GM19043 (cell line): ENCODE data around the gene CLDN14.
"Not testable (repeated sequence)": the region's sequence is repeated elsewhere in the genome, so short reads cannot be mapped to it uniquely, and the experiment has no call there.

Experiments used
- ATAC-seq: cut with Tn5 transposase; IDR thresholded peaks from one replicate; pipeline ENCODE4 v1.9.1; 2021; ENCODE audit warnings: low read depth; ENCODE audit not compliant: unreplicated experiment

The CLDN14 gene

DNA sequence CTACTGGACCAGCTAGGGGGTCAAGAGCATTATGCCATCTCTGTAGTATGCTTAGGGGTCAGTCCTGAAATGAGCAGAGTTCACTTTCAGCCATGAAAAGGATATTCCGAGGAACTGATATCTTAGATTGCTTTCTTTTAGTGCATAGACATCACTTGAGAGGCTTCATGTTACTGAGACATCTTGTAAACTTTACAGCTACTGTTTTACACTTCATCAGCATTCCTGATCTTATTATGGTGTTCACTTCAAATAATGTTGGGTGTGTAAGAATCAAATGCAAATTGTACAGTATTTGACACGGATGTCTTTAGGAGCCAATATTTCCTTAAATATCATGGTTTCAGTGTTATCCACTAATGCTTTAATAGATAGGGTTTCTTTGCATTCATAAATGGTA lies 22.4 kb upstream of the CLDN14 start:
- no peak for ATAC-seq

DNA sequence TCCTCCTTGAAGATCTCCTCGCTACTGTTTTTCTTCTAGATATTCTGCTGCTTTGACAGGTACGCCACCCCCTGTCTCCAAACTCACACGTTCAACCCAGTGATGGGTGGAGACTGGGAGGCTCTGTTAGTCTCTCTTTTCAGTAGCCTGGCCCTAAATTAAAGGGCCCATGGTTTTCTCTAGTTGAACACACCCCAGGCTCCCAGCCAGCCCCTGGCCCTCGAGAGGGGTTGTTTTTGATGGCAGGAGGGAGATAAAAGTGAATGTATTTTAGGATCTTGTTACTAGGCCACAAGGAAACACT lies 21.6 kb upstream of the CLDN14 start:
- ATAC-seq = no peak

DNA sequence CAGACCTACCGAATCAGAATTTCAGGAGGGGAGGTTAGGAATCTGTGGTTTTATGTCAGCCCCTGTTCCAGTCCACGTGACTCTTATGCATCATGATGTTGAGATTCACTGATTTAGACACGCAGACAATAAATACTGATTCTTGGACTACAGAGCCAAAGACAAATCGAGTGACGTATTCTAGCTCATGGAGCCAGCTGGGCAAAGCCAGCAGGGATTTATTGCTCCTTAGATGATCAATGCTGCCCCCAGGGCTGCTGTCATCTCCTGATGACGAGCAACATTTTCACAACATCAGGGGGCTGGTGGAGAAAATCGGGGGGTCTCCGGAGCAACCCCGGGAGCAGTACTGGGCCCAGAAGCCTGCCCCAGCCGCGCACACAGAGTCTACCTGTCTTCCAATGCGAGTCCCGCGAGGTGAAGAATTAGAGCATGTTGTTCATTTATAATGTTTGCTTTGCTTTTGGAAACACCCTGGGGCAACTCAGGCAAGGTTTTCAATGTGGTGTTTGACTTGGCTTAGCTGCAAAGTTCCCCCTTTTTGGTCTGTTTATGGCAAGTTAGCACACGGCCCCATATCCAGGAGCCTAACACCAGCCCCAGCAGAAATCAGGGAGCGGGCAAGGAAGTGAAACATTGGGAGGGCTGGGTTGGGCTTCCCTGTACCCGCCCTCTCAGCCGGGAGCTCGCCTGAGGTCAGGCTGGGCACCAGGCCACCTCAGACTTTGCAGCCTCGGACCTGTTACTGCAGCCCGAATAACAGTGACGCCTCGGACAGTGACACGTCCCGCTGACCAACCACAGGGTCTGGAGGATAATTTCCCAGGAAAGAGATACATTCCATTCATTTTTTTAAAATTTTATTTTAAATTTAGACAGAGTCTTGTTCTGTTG lies 19.9 kb upstream of the CLDN14 start:
- ATAC-seq = no peak

DNA sequence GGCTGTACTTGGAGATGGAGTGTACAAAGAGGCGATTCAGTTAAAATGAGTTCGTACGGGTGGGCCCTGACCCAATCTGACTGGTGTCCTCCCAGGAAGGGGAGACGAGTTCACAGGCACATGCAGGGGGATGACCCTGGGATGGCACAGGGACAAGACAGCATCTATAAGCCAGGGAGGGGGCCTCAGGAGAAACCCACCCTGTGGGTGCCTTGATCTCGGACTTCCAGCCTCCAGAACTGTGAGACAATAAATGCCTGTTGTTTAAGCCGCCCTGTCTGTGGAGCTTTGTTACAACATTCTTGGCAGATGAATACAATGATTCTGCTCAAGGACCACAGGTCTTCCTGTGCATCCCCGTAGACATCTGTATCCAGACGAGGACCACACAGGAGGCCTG lies 14.6 kb upstream of the CLDN14 start:
- no peak for ATAC-seq

DNA sequence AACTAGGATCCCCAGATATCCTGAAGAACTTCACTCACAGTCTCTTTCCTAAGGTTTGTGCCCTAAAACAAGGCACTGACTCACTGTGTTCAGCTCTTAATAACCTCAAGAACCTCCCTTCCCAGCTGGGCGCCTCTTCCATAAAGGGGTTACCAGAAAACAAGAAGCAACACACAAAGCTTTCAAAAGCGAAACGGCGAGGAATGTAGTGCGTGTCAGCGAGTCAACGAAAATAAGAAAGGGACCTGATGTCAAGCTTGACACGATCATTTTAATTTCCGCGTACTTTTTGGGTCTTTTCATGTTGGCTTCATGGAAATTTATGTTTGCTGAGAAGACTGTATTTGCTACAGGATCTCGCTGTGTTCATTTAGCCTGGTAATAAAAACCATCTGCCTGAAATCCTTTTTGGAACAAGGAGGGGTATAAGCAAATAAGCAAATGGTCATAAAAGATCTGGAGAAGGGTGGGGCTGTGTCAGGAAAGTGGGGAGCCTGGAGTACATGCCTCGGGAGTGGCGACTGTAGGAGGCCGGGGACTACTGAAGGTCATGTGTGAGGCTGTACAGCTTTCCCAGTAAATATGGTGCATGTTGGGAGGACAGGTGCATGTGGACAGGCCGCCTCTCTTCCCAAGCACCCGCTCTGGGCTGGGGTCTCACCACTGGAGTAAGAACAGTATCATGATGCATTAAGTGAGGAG lies 11.4 kb upstream of the CLDN14 start:
- no peak for ATAC-seq

DNA sequence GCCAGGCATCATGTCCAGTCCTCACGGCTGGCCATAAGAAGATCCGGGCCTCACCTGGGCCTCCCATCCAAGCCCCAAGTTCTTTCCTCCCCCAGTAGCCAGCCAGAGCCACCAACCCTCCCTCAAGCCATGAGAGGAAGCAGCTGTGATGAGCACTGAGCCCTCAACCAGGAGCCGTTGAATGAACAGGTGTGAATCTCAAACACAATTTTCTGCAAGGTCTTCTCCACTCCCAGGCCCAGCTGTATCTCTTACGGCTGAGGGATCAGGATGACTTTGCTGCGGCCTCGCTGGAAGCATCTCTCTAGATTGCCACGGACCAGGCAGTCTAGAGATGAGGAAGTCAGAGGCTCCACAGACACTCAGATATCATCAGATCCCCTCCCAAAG lies 9.8 kb upstream of the CLDN14 start:
- no peak for ATAC-seq

DNA sequence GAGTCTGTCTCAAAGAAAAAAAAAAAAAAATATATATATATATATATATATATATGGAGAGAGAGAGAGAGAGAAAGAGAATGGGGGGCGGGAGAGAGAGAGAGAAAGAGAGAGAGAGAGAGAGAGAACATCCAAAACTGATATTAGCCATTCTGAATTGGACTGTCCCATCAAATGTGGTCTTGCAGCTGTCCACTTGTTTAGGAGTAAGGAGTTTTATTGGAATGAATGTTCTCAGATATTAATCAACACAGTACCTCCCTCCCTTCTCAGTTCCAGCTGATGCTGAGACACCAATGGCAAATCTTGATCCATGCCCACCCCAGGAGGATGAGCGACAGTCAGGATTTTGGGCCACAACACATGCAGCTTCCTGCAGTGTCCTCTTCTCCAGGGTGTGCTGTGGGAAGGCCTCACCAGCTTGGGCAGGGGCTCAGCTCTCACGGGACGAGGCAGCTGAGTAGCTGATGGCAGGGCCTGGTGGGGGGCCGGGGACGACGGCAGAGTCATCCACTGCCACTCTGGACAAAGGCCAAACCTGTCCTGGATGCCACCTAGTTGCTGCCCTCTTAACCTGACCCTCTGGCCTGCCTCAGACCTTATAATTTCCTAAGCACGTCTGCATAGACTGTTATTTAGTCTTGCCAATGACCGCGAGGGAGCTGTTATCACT lies 9.3 kb upstream of the CLDN14 start:
- no peak for ATAC-seq

DNA sequence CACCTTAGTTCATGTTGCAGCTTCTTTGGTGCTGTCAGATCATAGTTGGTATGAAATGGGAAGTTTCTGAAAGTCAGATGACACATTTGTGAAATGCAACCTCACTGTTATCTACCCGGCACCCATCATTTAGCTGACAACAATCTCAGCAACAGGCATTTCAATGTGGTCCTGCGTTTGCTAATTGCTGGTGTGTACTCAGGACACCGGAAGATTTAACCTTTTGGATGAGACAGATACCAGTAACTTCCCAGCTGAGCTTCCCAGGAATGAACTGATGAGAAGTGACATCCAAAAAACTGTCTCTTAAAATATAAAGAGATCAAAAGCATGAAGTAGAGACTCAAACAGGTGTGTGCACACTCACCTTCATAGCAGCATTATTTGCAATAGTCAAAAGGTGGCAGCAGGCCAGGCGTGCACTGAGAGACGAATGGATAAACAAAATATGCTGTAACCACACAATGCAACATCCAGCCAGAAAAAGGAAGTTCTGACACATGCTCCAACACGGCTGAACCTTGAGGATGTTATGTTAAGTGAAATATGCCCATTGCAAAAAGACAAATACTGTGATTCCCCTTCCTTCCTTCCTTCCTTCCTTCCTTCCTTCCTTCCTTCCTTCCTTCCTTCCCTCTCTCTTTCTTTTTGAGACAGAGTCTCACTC lies 7.9 kb upstream of the CLDN14 start:
- no peak for ATAC-seq

DNA sequence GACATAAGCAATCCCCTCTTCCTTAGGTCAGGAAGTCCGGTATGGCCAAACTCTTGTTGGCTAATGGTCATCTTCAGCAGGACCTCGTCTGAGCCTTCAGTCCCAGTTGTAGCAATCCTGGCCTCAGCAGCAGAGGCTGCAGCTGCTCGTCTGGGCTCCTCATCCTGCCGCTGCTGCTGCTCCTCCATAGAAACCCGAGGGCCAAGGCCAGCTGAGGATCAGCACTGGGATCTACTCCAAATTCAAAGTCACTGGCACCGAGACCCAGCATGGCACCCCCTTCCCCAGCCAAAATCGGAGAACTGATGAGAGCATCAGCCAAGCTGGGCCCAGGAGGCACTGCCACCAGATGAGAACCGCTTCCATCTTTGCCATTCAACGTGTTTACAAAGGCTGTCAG lies 6.3 kb upstream of the CLDN14 start:
- no peak for ATAC-seq

DNA sequence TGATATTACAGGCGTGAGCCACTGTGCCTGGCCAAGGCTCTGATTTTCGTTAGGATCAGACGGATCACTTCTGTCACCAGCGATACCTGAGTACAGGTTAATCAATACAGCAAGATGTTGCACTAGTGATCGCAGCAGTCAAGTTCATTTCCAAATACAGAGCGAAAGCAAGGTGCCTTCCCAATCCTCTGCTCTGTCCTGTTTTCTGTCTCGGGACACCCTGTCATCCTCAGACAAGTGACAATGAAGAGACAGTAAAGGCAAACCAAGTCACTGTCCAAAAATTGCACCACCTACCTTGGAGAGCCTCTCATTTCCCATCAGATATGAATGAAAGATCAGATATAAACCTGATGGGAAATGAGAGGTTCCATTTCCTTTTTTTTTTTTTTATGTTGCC lies 5.6 kb upstream of the CLDN14 start:
- ATAC-seq = no peak

DNA sequence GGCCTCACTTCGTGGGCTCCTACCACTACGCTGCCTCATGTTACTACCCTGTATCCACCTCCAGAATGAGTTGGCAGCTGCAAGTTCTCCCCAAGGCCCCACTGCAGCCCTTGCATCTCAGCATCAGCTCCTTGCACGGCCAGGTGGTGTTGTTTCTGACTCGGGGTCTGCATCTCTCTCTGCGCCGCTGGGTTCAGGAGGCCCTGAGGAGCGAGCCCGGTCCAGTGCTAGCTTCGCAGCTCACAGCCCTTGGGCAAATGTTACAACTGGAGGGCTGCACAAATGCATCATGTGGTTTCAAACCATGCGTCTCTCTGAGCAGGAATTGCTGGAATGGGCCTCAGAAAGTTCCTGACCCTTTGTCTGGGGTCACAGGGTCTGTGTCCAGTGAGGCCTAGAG lies 3.2 kb upstream of the CLDN14 start:
- ATAC-seq = no peak

DNA sequence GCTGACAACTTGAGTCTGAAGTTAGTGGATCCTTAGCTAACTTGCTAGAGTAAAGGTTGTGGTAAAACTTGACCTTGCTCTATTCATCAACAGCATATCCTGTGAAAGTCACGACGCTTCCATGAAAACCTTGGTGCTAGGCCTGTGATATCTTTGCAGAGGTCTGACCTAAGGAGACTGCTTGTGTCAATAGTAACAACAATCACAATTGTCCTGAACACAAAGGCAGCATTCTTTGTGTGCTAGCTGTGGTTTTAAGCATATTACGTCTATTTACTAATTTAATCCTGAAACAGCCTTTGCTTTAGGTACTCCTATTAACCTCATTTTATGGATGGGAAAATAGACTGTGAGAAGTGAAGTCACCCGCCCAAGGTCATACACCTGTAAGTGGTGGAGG lies 2.8 kb upstream of the CLDN14 start:
- ATAC-seq = no peak

DNA sequence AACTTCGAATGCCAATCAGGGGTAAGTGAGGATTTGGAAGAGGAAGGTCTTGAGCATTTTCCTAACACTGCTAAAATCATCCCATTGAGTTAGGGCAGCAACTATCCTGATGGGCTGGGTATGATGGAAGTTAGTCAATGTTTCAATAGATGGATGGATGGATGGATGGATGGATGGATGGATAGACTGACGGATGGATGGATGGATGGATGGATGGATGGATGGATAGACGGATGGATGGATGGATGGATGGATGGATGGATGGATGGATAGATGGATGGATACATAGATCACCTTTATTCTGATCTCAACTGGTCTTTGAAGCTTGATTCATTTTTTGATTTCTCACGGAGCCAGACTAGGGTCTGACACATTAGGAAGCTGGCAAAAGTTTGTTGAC lies 2.3 kb upstream of the CLDN14 start:
- ATAC-seq = no peak

DNA sequence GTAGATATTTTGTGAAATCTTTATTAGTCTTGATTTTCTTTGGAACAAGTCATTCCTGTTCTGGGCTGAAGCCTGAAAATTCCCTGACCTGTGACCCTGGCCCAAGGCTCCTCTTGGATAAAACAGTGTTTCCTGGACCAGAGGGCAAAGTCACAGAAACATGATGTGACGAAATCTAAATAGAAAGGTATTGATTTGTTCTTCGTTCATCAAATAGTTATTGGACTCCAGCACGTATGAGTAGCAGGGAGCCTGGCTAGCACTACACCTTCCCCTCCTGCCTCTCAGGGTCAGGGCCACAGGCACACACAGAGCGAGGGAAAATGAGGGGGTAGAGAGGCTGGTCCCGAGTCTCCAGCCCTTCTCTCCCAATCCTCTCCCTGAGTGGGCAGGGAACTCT lies 1.7 kb upstream of the CLDN14 start:
- no peak for ATAC-seq

DNA sequence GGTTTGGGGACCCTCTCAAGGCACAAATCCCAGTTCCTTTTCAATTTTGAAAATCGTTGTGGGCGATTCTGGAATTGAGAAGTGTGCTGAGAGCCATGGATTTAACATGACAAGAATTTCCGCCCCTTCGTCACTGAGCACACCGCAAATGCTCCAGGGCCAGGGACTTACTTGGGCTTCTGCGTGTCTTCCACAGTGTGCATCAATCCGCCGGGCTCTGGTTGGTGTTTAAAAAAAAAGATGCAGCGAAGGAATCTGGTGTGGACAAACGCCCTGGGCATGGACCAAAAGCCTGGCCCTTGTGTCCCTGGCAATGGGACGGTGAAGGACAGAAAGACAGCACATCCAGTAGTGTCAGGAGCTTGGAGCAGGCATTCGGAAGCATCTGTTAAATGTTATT lies 696 bp upstream of the CLDN14 start:
- ATAC-seq = no peak

DNA sequence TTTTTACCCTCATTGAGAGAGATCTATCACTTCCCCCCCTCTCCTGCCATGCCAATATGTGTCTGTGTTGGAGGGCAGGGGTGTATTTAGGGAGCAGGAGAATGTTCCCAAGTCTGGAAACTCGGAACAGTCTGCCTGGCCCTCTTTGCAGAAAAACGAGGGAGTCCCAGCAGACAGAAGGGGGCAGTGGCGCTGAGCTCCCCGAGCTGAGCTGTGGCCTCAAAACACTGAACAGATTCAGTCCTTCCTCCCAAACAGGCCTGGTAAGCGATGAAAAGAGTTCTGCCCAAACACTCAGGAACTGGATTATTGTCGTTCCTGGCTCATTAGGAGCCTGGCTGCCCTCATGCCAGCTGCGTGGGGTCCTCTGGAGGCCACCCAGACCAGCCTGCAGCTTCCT lies 981 bp downstream of the CLDN14 start:
- ATAC-seq = no peak

DNA sequence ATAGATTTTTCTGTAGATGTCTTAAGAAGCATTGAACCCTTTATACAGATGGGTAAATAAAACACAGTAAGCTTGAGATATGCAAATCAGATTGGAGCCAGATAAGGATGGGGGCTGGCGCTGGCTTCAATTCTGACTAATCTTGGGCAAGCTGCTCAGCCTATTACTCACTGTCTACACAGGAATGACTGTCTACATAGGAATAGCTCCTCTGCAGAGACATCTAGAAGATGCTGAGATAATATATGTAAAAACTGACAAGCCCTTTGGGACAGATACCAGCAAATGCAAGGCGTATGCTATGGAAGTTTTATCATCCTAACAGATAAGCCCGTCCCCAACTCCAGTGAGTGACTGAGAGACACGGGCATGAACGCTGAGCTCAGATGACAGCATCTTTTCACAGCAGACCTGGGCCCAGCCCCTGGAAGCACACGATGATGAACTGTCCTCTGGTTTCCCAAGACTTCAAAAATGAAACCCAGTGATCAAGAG lies 1.7 kb downstream of the CLDN14 start:
- ATAC-seq = no peak

DNA sequence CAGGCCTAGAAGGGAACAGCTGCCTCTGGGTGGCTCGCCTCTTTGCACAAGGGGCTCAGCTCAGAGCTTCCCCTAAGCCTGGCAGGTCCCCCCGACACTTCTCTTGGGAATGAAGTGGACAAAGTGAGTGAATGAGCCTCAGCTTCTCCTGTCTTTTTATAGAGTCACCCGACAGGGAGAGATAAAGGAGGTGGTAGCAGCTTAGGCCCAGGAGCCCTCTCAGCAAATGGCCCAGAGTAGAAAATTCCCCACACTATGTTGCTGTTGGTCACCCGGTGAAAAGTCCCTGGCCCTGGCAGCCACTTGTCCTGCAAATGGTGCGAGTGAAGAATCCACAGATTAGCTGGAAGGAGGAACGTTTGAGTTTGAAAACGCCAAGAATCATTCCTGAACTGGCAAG lies 2.4 kb downstream of the CLDN14 start:
- ATAC-seq = no peak

DNA sequence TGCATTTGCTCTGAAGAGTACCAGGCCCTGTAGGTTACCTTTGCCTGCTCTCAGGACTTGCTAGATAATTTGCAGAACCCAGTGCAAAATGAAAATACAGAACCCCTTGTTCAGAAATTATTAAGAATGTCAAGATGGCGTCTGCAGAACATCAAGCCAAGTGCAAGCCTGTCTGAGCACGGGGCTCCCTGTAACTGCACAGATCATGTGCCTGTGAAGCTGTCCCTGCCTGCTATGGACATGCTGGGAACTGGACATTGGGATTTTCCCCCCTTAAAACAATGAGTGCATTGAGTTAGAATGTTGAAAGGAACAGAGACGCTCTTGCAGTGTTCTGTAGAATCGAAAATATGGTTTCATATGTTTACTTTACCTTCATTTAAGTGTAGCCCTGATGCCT lies 2.9 kb downstream of the CLDN14 start:
- ATAC-seq = no peak

DNA sequence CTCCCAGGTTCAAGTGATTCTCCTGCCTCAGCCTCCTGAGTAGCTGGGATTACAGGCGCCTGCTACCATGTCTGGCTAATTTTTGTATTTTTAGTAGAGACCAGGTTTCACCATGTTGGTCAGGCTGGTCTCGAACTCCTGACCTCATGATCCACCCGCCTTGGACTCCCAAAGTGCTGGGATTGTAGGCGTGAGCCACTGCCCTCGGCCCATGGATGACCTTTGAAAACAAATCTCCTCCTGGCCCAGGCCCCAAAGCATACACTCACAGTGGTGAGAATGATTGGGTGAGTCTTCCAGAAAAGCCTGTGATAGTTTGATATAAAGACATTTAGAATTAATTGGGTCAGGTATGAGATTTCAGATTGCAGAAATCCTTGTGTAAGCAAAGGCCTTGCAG lies 3.4 kb downstream of the CLDN14 start:
- not testable (repeated sequence) for ATAC-seq

DNA sequence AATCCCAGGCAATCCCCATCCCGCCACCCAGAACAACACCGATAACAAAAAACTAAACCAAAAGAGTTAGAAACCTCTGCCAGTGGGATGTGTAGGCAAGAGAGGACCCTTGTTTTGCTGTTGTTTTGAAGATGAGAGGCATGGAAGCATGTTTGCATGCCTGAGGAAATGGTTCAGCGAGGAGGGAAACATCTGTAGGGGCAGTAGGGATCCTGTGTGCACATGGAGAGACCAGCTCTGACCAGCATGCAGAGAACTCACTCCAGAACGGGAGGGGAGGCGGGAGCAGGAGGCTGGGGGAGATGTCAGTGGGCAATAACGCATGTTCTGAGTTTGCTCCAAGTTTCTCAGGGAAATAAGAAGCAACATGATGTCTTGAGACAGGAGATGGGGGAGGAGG lies 5.3 kb downstream of the CLDN14 start:
- no peak for ATAC-seq
